ENCODE results near the gene OPCML. TPM values are rescaled to one million over a fixed set of nuclear protein-coding genes. Genes with fewer than 3 reads are reported as not detected.

OPCML gene
- polyA plus RNA-seq, 3 donors = not detected

DNA sequence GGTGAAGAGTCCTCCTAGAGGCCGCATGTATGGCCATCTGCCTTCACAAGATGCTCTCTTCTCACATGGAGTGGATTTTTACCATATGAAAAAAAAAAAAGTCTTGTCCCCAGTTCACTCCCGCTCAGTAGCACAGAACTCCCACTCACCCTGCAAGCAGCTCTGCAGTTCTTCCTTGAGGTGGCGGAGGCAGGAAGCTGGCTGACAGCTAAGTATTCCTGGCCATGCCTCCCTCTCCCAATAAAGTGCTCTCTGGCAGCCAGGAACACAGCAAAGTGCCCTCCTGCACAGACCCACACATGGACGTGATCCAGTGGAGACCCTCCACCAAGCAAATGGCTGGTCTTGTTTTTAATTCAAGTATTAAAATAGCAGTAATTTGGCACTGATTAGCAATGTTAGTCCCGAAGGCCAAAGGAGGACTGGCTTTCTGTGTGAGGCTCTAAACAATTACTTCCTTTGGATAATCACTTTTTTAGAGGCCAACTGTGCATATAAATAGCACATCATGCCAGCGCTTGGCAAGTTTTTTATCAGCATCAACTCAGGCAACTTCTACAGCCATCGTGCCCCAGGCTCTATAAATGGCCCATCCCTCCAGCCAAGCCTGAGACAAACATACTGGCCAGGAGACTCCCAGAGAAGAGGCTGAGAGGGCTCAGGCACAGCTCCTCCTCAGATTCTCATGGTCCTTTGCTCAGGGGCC lies 413.6 kb downstream of the OPCML start:
- DNase-seq = no peak
- H3K9ac ChIP-seq (ENCODE audit: insufficient read depth, low read length, poor library complexity, severe bottlenecking) = no peak overlapping the region
- no peaks in the 10 kb centered on the region for H3K27me3 ChIP-seq (ENCODE audit: control insufficient read depth in 2 of 2, insufficient read depth in 2 of 2, low read length in 2 of 2)
- H3K27ac Mint-ChIP-seq = no peak overlapping the region
- H3K36me3 Mint-ChIP-seq = no peaks in the 10 kb centered on the region
- TF ChIP-seq, protein P1, sequence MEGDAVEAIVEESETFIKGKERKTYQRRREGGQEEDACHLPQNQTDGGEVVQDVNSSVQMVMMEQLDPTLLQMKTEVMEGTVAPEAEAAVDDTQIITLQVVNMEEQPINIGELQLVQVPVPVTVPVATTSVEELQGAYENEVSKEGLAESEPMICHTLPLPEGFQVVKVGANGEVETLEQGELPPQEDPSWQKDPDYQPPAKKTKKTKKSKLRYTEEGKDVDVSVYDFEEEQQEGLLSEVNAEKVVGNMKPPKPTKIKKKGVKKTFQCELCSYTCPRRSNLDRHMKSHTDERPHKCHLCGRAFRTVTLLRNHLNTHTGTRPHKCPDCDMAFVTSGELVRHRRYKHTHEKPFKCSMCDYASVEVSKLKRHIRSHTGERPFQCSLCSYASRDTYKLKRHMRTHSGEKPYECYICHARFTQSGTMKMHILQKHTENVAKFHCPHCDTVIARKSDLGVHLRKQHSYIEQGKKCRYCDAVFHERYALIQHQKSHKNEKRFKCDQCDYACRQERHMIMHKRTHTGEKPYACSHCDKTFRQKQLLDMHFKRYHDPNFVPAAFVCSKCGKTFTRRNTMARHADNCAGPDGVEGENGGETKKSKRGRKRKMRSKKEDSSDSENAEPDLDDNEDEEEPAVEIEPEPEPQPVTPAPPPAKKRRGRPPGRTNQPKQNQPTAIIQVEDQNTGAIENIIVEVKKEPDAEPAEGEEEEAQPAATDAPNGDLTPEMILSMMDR (IDR thresholded peaks at IDR 0.05) = no peak
- no peaks in the 10 kb centered on the region for H3K79me2 ChIP-seq (ENCODE audit: insufficient read depth, low read length)
- no peak overlapping the region for H3K4me3 Mint-ChIP-seq
- no peaks in the 10 kb centered on the region for H3K4me1 ChIP-seq (ENCODE audit: control insufficient read depth in 1 of 2, insufficient read depth in 2 of 2, low read length in 2 of 2)
- H3K27ac ChIP-seq (ENCODE audit: low read depth in 1 of 2, low read length in 2 of 2) = no peak overlapping the region
- H3K4me2 ChIP-seq (replicated peaks; ENCODE audit: extremely low read depth, low read length, poor library complexity, severe bottlenecking) = no peak overlapping the region
- H3K4me1 Mint-ChIP-seq = no peaks in the 10 kb centered on the region
- WGBS (ENCODE audit: insufficient coverage) = 78% methylated on average over 5 of the region's 7 CpGs
- H4K20me1 ChIP-seq (ENCODE audit: insufficient read depth, low read length) = no peaks in the 10 kb centered on the region
- H3K9me3 Mint-ChIP-seq = peaks cover 0 to 3% (median 0%) of the 10 kb centered on the region in 7 donors
- no peak overlapping the region for H2AFZ ChIP-seq (ENCODE audit: insufficient read depth, low read depth, low read length, poor library complexity, severe bottlenecking)
- intact Hi-C loops (cut with micrococcal nuclease) = no loop called here
- no peaks in the 10 kb centered on the region for H3K9me3 ChIP-seq (replicated peaks in 1 of 2; ENCODE audit: control insufficient read depth in 1 of 2, insufficient read depth in 1 of 2, low read length in 2 of 2)
- H3K36me3 ChIP-seq (replicated peaks in 1 of 2; ENCODE audit: control insufficient read depth in 1 of 2, insufficient read depth in 2 of 2, low read length in 2 of 2) = no peaks in the 10 kb centered on the region
- H3K4me3 ChIP-seq (replicated peaks in 1 of 3; ENCODE audit: low read depth in 2 of 3, low read length in 3 of 3) = no peak overlapping the region
- H3K27me3 Mint-ChIP-seq (ENCODE audit: low read depth in 3 of 3) = peaks cover 0 to 1% (median 0%) of the 10 kb centered on the region in 3 donors

DNA sequence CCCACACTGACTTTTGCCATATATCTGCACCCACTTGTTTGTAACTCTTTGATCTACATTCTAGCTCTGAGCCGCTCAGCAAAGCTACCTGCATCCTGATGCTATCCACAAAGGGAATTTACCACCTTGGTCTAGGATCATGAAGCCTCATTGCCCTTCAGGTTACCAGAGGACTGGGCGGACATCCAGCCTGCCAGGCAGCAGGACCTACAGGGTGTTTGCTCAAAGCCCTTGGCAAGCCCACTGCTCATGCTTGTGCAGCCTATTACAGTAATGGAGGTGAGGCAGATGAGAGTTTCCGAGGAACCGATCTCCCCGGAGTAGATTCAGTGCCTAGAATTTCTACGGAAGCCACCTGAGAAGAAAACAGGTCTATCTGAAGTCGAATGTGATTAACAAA lies 417.2 kb downstream of the OPCML start:
- no peaks in the 10 kb centered on the region for H3K4me1 ChIP-seq (ENCODE audit: control insufficient read depth in 1 of 2, insufficient read depth in 2 of 2, low read length in 2 of 2)
- no peak overlapping the region for H3K4me3 ChIP-seq (replicated peaks in 1 of 3; ENCODE audit: low read depth in 2 of 3, low read length in 3 of 3)
- H3K27ac ChIP-seq (ENCODE audit: low read depth in 1 of 2, low read length in 2 of 2) = no peak overlapping the region
- H3K9me3 ChIP-seq (replicated peaks in 1 of 2; ENCODE audit: control insufficient read depth in 1 of 2, insufficient read depth in 1 of 2, low read length in 2 of 2) = no peaks in the 10 kb centered on the region
- no peaks in the 10 kb centered on the region for H3K36me3 ChIP-seq (replicated peaks in 1 of 2; ENCODE audit: control insufficient read depth in 1 of 2, insufficient read depth in 2 of 2, low read length in 2 of 2)
- TF ChIP-seq, protein P1 (IDR thresholded peaks at IDR 0.05) = no peak
- Mint-ChIP-seq H3K4me1 (no peaks in the 10 kb centered on the region), H3K27ac (no peak overlapping the region), H3K36me3 (no peaks in the 10 kb centered on the region), H3K27me3 (ENCODE audit: low read depth in 3 of 3) (peaks cover 0 to 1% (median 0%) of the 10 kb centered on the region in 3 donors), H3K4me3 (no peak overlapping the region), H3K9me3 (peaks cover 0 to 3% (median 0%) of the 10 kb centered on the region in 7 donors)
- H3K4me2 ChIP-seq (replicated peaks; ENCODE audit: extremely low read depth, low read length, poor library complexity, severe bottlenecking) = no peak overlapping the region
- H3K79me2 ChIP-seq (ENCODE audit: insufficient read depth, low read length) = no peaks in the 10 kb centered on the region
- no peaks in the 10 kb centered on the region for H4K20me1 ChIP-seq (ENCODE audit: insufficient read depth, low read length)
- no peak overlapping the region for H2AFZ ChIP-seq (ENCODE audit: insufficient read depth, low read depth, low read length, poor library complexity, severe bottlenecking)
- intact Hi-C loops (cut with micrococcal nuclease) = no loop called here
- no peaks in the 10 kb centered on the region for H3K27me3 ChIP-seq (ENCODE audit: control insufficient read depth in 2 of 2, insufficient read depth in 2 of 2, low read length in 2 of 2)
- no peak overlapping the region for H3K9ac ChIP-seq (ENCODE audit: insufficient read depth, low read length, poor library complexity, severe bottlenecking)
- 100% methylated on average over 5 of the region's 7 CpGs for WGBS (ENCODE audit: insufficient coverage)
- no peak for DNase-seq
